ENCODE results near the gene RNF114.

RNF114 gene

DNA sequence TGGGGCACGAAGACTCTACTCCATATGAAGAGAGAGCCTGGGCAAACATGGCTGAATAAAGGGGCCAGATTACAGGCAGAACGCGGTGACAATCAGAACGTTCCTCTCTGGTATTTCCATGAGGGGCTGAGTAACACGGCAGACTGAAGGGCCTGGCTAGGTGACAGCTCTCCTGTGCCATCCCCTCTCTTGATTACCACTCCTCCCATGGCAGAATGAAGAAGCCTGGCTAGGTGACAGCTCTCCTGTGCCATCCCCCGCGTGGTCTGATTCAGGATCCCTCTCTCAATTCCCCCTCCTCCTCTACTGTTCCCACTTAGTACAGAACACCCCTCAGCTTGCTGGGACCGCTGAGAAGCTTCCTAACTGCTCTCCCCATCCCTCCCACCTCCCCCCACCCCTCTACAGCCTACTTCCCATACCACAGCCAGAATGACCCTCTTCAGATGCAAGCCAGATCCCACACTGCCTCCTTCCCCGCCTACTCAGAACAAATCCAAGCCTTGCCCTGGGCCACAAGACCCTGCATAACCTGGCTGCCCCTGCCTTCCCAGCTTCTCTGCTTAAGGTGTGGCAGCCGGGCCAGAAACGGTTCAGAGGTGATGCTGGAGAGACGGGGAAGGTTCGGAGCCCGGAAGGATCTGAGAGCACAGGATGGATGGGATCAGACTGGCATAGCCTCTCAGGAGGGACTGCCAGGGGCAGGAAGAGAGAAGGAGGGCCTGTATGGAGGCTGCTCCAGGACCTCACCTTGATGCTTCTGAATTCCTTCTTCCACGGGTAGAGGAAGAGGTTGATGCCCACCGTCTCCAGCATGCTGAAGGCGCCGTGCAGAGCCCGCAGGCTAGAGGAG lies 28.6 kb upstream of the RNF114 start:
- no peaks in the 10 kb centered on the region for H3K27me3 ChIP-seq (ENCODE audit: insufficient read depth, low read depth)
- no peaks in the 10 kb centered on the region for H3K4me1 ChIP-seq (ENCODE audit: low read depth, poor library complexity, severe bottlenecking)
- no peak overlapping the region for H3K27ac ChIP-seq
- no peak for TF ChIP-seq CTCF (conservative IDR thresholded peaks at IDR 0.05; ENCODE audit: low read depth, low read length)
- H2AFZ ChIP-seq (ENCODE audit: low read depth), result no peak overlapping the region
- peaks cover 10% of the 10 kb centered on the region; the same call in 1 of the 2 replicates for H3K36me3 ChIP-seq (ENCODE audit: insufficient read depth)
- H3K4me3 ChIP-seq (IDR thresholded peaks at IDR 0.05; ENCODE audit: insufficient read depth, low read depth, low read length), result no peak overlapping the region
- peaks cover 27% of the 10 kb centered on the region for H3K79me2 ChIP-seq (ENCODE audit: insufficient read depth, low read depth)
- no peak overlapping the region for H3K9ac ChIP-seq
- H4K20me1 ChIP-seq (ENCODE audit: insufficient read depth), result no peaks in the 10 kb centered on the region; the same call in 1 of the 2 replicates
- no peak overlapping the region for H3K4me2 ChIP-seq

DNA sequence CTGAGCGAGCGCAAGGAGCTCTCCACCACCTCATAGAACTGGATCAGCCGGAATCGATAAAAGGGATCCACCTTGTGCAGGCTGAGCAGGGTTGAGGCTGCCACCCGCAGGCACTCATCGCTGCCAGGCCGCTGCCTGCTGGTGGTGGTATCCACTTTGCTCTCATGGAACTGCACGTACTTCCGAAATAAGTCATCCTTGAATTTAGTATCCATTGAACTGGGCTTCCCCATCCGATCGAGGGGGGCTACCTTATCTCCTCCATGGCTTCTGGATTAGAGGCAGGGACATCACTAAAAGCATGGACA lies 28.0 kb upstream of the RNF114 start:
- Histone ChIP-seq H3K4me2 (no peak overlapping the region), H3K4me3 (IDR thresholded peaks at IDR 0.05; ENCODE audit: insufficient read depth, low read depth, low read length) (no peak overlapping the region), H3K4me1 (ENCODE audit: low read depth, poor library complexity, severe bottlenecking) (peaks cover 2% of the 10 kb centered on the region), H3K36me3 (ENCODE audit: insufficient read depth) (peaks cover 10% of the 10 kb centered on the region; the same call in 1 of the 2 replicates), H3K27me3 (ENCODE audit: insufficient read depth, low read depth) (no peaks in the 10 kb centered on the region), H3K79me2 (ENCODE audit: insufficient read depth, low read depth) (peaks cover 33% of the 10 kb centered on the region), H2AFZ (ENCODE audit: low read depth) (no peak overlapping the region), H4K20me1 (ENCODE audit: insufficient read depth) (no peaks in the 10 kb centered on the region; the same call in 1 of the 2 replicates), H3K27ac (no peak overlapping the region), H3K9ac (no peak overlapping the region)
- TF ChIP-seq CTCF (conservative IDR thresholded peaks at IDR 0.05; ENCODE audit: low read depth, low read length), result no peak

- peaks cover 48% of the 10 kb centered on the region for H3K79me2 ChIP-seq (ENCODE audit: insufficient read depth, low read depth)
- H3K27ac ChIP-seq, result no peak overlapping the region
- peaks cover 10% of the 10 kb centered on the region; the same call in 1 of the 2 replicates for H3K36me3 ChIP-seq (ENCODE audit: insufficient read depth)
- peak; percentile 48 for TF ChIP-seq CTCF (conservative IDR thresholded peaks at IDR 0.05; ENCODE audit: low read depth, low read length)
- no peak overlapping the region for H3K4me2 ChIP-seq
- H2AFZ ChIP-seq (ENCODE audit: low read depth), result no peak overlapping the region
- H3K4me3 ChIP-seq (IDR thresholded peaks at IDR 0.05; ENCODE audit: insufficient read depth, low read depth, low read length), result no peak overlapping the region
- H3K4me1 ChIP-seq (ENCODE audit: low read depth, poor library complexity, severe bottlenecking), result peaks cover 13% of the 10 kb centered on the region
- no peak overlapping the region for H3K9ac ChIP-seq
- no peaks in the 10 kb centered on the region; the same call in 1 of the 2 replicates for H4K20me1 ChIP-seq (ENCODE audit: insufficient read depth)
- H3K27me3 ChIP-seq (ENCODE audit: insufficient read depth, low read depth), result no peaks in the 10 kb centered on the region
Measured at GRCh38 chr20:49909499-49910339, 26.5 kb upstream of the RNF114 start.

GRCh38 chr20:49910340-49910706 lies 25.9 kb upstream of the RNF114 start:
- Histone ChIP-seq H3K4me1 (ENCODE audit: low read depth, poor library complexity, severe bottlenecking) (peaks cover 13% of the 10 kb centered on the region), H3K79me2 (ENCODE audit: insufficient read depth, low read depth) (peaks cover 54% of the 10 kb centered on the region), H3K27me3 (ENCODE audit: insufficient read depth, low read depth) (no peaks in the 10 kb centered on the region), H4K20me1 (ENCODE audit: insufficient read depth) (no peaks in the 10 kb centered on the region; the same call in 1 of the 2 replicates), H2AFZ (ENCODE audit: low read depth) (no peak overlapping the region), H3K4me3 (IDR thresholded peaks at IDR 0.05; ENCODE audit: insufficient read depth, low read depth, low read length) (no peak overlapping the region), H3K27ac (no peak overlapping the region), H3K36me3 (ENCODE audit: insufficient read depth) (peaks cover 7% of the 10 kb centered on the region; the same call in 1 of the 2 replicates), H3K4me2 (no peak overlapping the region), H3K9ac (no peak overlapping the region)
- TF ChIP-seq CTCF (conservative IDR thresholded peaks at IDR 0.05; ENCODE audit: low read depth, low read length), result no peak

Measured in KMS-11 (cell line).